Sigmoid colon (tissue), 7 donors: ENCODE measurements around the gene CENPO. TPM values are rescaled to one million over a fixed set of nuclear protein-coding genes. Genes with fewer than 3 reads are reported as not detected.

Experiments
- DNase-seq: peaks from one replicate; pipeline ENCODE4 v3.0.0-alpha.2; 2019
- H3K27ac ChIP-seq, 4 donors: fragments of 200-600 bp; sonication (generic); one replicate each; pipeline ENCODE4 v1.5.1; 2016 to 2019; ENCODE audit warnings: mild to moderate bottlenecking in 1 of 4
- H3K27me3 ChIP-seq, 3 donors: fragments of 200-600 bp; sonication (generic); one replicate each; pipeline ENCODE4 v1.5.1; 2019; ENCODE audit warnings: mild to moderate bottlenecking in 1 of 3
- H3K36me3 ChIP-seq, 4 donors: fragments of 200-600 bp; sonication (generic); one replicate each; pipeline ENCODE4 v1.5.1; 2016 to 2019
- H3K4me1 ChIP-seq, 4 donors: fragments of 200-600 bp; sonication (generic); one replicate each; pipeline ENCODE4 v1.5.1; 2017 to 2019
- H3K4me3 ChIP-seq, 4 donors: fragments of 200-600 bp; sonication (generic); one replicate each; pipeline ENCODE4 v1.5.1; 2017 to 2019; ENCODE audit warnings: mild to moderate bottlenecking in 2 of 4, moderate library complexity in 1 of 4
- H3K9me3 ChIP-seq, 4 donors: fragments of 200-600 bp in 3 of 4; sonication (generic) in 3 of 4; one replicate each; pipeline versions ENCODE4 v1.5.1 to v1.6.1; 2013 to 2019
- EP300 ChIP-seq, 4 donors: sonication (generic); formaldehyde crosslinking; IDR thresholded peaks; one replicate each; pipeline ENCODE4 v1.6.1; 2017; ENCODE audit warnings: antibody characterized with exemption in 4 of 4
- POLR2A ChIP-seq, 2 donors: fragments of 450-650 bp; IDR thresholded peaks; one replicate each; pipeline ENCODE4 v1.6.1; 2016; ENCODE audit warnings: antibody characterized with exemption in 2 of 2, mild to moderate bottlenecking in 2 of 2, moderate library complexity in 2 of 2
- POLR2AphosphoS5 ChIP-seq, 4 donors: sonication (generic); formaldehyde crosslinking; IDR thresholded peaks; one replicate each; pipeline ENCODE4 v1.6.1; 2017; ENCODE audit warnings: antibody characterized with exemption in 4 of 4
- WGBS, 2 donors: extraction: QIAGEN DNeasy Blood & Tissue Kit; methylation state at CpG; one replicate each; pipeline ENCODE4 v1.1.7; 2013; 5-methylcytosine and 5-hydroxymethylcytosine counted together
- intact Hi-C: fragments of 100-400 bp; cut with DNase I; formaldehyde crosslinking; loops from one replicate; pipeline ENCODE4 v1.15.1; 2023
- polyA plus RNA-seq, 3 donors: library from polyadenylated mRNA; stranded (reverse); fragments of 200-250 nt; gene quantifications; one replicate each; pipeline ENCODE4 v1.2.3, GENCODE V29; 2013
- total RNA-seq, 4 donors: library from RNA; depleted of rRNA; stranded (reverse); fragments of >200 nt; gene quantifications; one replicate each; pipeline ENCODE4 v1.1.0, GENCODE V29; 2016
- TF ChIP-seq, protein P1 (sequence below), 4 experiments: fragments of 450-650 bp in 3 of 4; fragments of 200-600 bp in 1 of 4; IDR thresholded peaks; one replicate each; pipeline ENCODE4 v1.5.1; 2016 to 2019; ENCODE audit warnings: antibody characterized with exemption in 4 of 4, mild to moderate bottlenecking in 3 of 4, moderate library complexity in 2 of 4
- donor health status: healthy with polysubstance abuse.
- donor health status: Bipolar disorder and iron deficiency.
- donor health status: healthy.

CENPO gene
- total and polyA plus RNA-seq, 7 donors, result 0.49 to 10.4 (median 4.9) TPM

GRCh38 chr2:24747299-24747698 is 45.9 kb upstream of the CENPO start:
- peaks cover 4 to 37% (median 8%) of the 10 kb centered on the region in 4 donors for H3K36me3 ChIP-seq
- no peak overlapping the region for H3K27ac ChIP-seq
- no peaks in the 10 kb centered on the region for H3K9me3 ChIP-seq
- no peak for DNase-seq
- peaks cover 0 to 10% (median 0%) of the 10 kb centered on the region in 4 donors for H3K4me1 ChIP-seq
- TF ChIP-seq POLR2A (IDR thresholded peaks at IDR 0.05), result no peak
- WGBS, 2 donors, result 95 to 98% methylated on average over 3 of the region's 3 CpGs
- H3K27me3 ChIP-seq, result no peaks in the 10 kb centered on the region
- H3K4me3 ChIP-seq, result no peak overlapping the region
- intact Hi-C loops, result no loop called here

DNA sequence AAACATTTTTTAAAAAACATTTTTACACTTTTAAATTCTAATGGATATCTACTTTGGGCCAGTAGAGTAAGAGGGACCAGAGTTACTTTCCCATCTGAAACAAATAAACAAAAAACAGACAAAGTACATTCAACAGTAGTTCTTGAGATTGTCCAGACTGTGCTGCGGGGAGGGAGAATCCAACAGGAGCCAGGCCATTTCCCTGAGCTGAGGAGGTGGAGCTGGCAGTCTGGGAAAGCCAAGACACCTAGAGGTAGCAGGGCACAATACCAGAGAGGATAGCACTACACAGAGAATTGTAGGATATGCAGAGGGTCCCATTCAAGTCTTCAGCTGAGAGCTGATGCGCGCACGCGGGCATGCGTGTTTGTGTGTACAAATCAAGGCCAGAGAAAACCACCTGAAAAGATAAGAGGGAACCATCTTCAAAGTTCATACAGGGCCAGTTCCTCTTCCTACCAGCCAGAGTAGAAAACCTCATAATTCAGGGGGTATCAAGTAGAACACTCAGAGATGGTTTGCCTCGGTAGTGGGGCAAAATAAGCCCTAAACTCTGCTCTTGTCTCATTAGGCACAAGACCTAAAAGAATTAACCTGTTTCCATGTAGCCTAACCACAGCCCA is 44.0 kb upstream of the CENPO start:
- Histone ChIP-seq H3K4me3 (no peak overlapping the region), H3K4me1 (peaks cover 0 to 10% (median 0%) of the 10 kb centered on the region in 4 donors), H3K9me3 (no peaks in the 10 kb centered on the region), H3K27me3 (no peaks in the 10 kb centered on the region), H3K27ac (no peak overlapping the region), H3K36me3 (peaks cover 8 to 41% (median 18%) of the 10 kb centered on the region in 4 donors)
- no peak for TF ChIP-seq EP300 (IDR thresholded peaks at IDR 0.05)
- peak in 2 of 4 donors; percentile 47 to 78 for TF ChIP-seq POLR2AphosphoS5 (IDR thresholded peaks at IDR 0.05)
- TF ChIP-seq, protein P1, sequence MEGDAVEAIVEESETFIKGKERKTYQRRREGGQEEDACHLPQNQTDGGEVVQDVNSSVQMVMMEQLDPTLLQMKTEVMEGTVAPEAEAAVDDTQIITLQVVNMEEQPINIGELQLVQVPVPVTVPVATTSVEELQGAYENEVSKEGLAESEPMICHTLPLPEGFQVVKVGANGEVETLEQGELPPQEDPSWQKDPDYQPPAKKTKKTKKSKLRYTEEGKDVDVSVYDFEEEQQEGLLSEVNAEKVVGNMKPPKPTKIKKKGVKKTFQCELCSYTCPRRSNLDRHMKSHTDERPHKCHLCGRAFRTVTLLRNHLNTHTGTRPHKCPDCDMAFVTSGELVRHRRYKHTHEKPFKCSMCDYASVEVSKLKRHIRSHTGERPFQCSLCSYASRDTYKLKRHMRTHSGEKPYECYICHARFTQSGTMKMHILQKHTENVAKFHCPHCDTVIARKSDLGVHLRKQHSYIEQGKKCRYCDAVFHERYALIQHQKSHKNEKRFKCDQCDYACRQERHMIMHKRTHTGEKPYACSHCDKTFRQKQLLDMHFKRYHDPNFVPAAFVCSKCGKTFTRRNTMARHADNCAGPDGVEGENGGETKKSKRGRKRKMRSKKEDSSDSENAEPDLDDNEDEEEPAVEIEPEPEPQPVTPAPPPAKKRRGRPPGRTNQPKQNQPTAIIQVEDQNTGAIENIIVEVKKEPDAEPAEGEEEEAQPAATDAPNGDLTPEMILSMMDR (IDR thresholded peaks at IDR 0.05), result no peak
- no peak for DNase-seq
- intact Hi-C loops, result no loop called here
- 78 to 95% methylated on average over 7 of the region's 7 CpGs for WGBS, 2 donors

DNA sequence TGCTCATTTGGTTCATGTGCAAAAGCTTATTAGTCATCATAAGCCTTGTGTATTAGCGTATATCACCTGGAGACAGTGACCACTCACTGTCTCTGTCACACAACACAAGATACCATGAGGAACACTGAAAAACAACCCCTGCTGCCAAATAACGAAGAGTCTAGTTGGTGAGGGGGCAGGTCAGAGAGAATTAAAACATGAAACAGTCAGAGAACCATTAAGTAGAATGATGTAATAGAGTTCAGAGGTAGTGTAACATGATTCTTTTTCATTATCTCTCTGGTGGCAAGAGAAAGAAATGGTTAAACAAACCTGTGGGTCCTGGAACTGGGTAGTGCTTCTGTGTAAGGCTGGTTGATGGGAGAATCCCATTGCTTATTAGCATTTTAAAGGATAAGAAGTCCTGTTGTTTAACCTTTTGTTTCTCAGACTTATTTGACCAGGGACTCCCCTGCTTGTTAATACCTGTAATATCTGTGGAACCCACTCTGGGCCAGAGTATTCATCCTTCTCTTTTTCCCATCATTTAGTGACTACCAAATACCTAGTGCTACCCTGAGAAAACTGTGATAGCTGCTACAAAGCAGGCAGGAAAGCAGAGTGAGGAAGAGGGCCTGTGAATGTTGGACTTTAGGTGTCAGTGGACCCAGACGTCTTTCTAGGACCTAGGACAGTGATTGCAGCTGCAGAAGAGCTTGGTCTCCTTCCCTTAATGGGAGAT is 38.1 kb upstream of the CENPO start:
- TF ChIP-seq EP300 (IDR thresholded peaks at IDR 0.05), result no peak
- TF ChIP-seq POLR2A (IDR thresholded peaks at IDR 0.05), result no peak
- TF ChIP-seq, protein P1 (IDR thresholded peaks at IDR 0.05), result no peak
- TF ChIP-seq POLR2AphosphoS5 (IDR thresholded peaks at IDR 0.05), result no peak
- DNase-seq, result no peak
- Histone ChIP-seq H3K9me3 (no peaks in the 10 kb centered on the region), H3K4me1 (no peaks in the 10 kb centered on the region), H3K4me3 (no peak overlapping the region), H3K27ac (no peak overlapping the region), H3K36me3 (peaks cover 17 to 79% (median 43%) of the 10 kb centered on the region in 4 donors), H3K27me3 (no peaks in the 10 kb centered on the region)
- 87 to 90% methylated on average over 3 of the region's 3 CpGs for WGBS, 2 donors
- intact Hi-C loops, result no loop called here

GRCh38 chr2:24756789-24757188 is 36.4 kb upstream of the CENPO start:
- DNase-seq, result no peak
- no peaks in the 10 kb centered on the region for H3K27me3 ChIP-seq
- peaks cover 17 to 90% (median 43%) of the 10 kb centered on the region in 4 donors for H3K36me3 ChIP-seq
- H3K9me3 ChIP-seq, result no peaks in the 10 kb centered on the region
- WGBS, 2 donors, result 96 to 97% methylated on average over 1 of the region's 1 CpG
- intact Hi-C loops, result no loop called here
- H3K27ac ChIP-seq, result no peak overlapping the region
- TF ChIP-seq, protein P1 (IDR thresholded peaks at IDR 0.05), result no peak
- no peak for TF ChIP-seq POLR2A (IDR thresholded peaks at IDR 0.05)
- no peak overlapping the region for H3K4me3 ChIP-seq
- no peaks in the 10 kb centered on the region for H3K4me1 ChIP-seq

- intact Hi-C loops, result no loop called here
- Histone ChIP-seq H3K4me3 (no peak overlapping the region), H3K36me3 (peaks cover 19 to 84% (median 36%) of the 10 kb centered on the region in 4 donors), H3K27me3 (no peaks in the 10 kb centered on the region), H3K9me3 (no peaks in the 10 kb centered on the region), H3K27ac (no peak overlapping the region), H3K4me1 (no peaks in the 10 kb centered on the region)
- no peak for DNase-seq
- WGBS, 2 donors, result 92 to 96% methylated on average over 5 of the region's 5 CpGs
- TF ChIP-seq, protein P1 (IDR thresholded peaks at IDR 0.05), result no peak
- no peak for TF ChIP-seq POLR2AphosphoS5 (IDR thresholded peaks at IDR 0.05)
- no peak for TF ChIP-seq EP300 (IDR thresholded peaks at IDR 0.05)
- TF ChIP-seq POLR2A (IDR thresholded peaks at IDR 0.05), result no peak
Measured at GRCh38 chr2:24761866-24762265, 31.4 kb upstream of the CENPO start.
